HUES6 (cell line): ENCODE results near the gene ZRANB1.

Experiments
- H3K27ac ChIP-seq: 2 replicates; pipeline ENCODE4 v1.7.0; 2013; ENCODE audit warnings: low read depth, mild to moderate bottlenecking, low read length, inconsistent platforms
- H3K27me3 ChIP-seq: 2 replicates; pipeline ENCODE4 v1.6.1; 2013; ENCODE audit warnings: low read length; ENCODE audit not compliant: control insufficient read depth, insufficient read depth
- H3K36me3 ChIP-seq: 2 replicates; pipeline ENCODE4 v1.6.1; 2013; ENCODE audit warnings: low read length; ENCODE audit not compliant: control insufficient read depth, insufficient read depth
- H3K4me1 ChIP-seq: 2 replicates; pipeline ENCODE4 v1.6.1; 2013; ENCODE audit warnings: low read length; ENCODE audit not compliant: control insufficient read depth, insufficient read depth
- H3K4me3 ChIP-seq: 2 replicates; pipeline ENCODE4 v1.5.1; 2013; ENCODE audit warnings: low read depth, low read length
- H3K9ac ChIP-seq: one replicate; pipeline ENCODE4 v1.6.1; 2013; ENCODE audit warnings: mild to moderate bottlenecking, low read length
- H3K9me3 ChIP-seq: 2 replicates; pipeline ENCODE4 v1.6.1; 2013; ENCODE audit warnings: low read depth, low read length; ENCODE audit not compliant: control insufficient read depth, insufficient read depth

The ZRANB1 gene

GRCh38 chr10:125007436-125007835 lies 65.5 kb downstream of the ZRANB1 start:
- Histone ChIP-seq H3K36me3 (peaks cover 63% of the 10 kb centered on the region), H3K27me3 (no peaks in the 10 kb centered on the region), H3K4me1 (peaks cover 12% of the 10 kb centered on the region; the same call in 1 of the 2 replicates), H3K4me3 (no peak overlapping the region), H3K9me3 (no peaks in the 10 kb centered on the region), H3K9ac (no peak overlapping the region), H3K27ac (no peak overlapping the region)

GRCh38 chr10:125008689-125009638 lies 67.0 kb downstream of the ZRANB1 start:
- Histone ChIP-seq H3K27ac (no peak overlapping the region), H3K9ac (no peak overlapping the region), H3K4me1 (peaks cover 15% of the 10 kb centered on the region; the same call in 1 of the 2 replicates), H3K9me3 (no peaks in the 10 kb centered on the region), H3K27me3 (no peaks in the 10 kb centered on the region), H3K36me3 (peaks cover 56% of the 10 kb centered on the region), H3K4me3 (no peak overlapping the region)

- no peaks in the 10 kb centered on the region for H3K27me3 ChIP-seq
- peaks cover 55% of the 10 kb centered on the region for H3K36me3 ChIP-seq
- H3K27ac ChIP-seq: no peak overlapping the region
These were observed 67.8 kb downstream of the ZRANB1 start for GRCh38 chr10:125009661-125010161.

GRCh38 chr10:125010362-125010761 lies 68.4 kb downstream of the ZRANB1 start:
- no peak overlapping the region for H3K27ac ChIP-seq
- H3K27me3 ChIP-seq: no peaks in the 10 kb centered on the region

More at GRCh38 chr10:125009661-125010161, 67.8 kb downstream of the ZRANB1 start:
- Histone ChIP-seq H3K9me3 (no peaks in the 10 kb centered on the region), H3K9ac (no peak overlapping the region), H3K4me3 (no peak overlapping the region), H3K4me1 (peaks cover 15% of the 10 kb centered on the region; the same call in 1 of the 2 replicates)

GRCh38 chr10:125011171-125011925 lies 69.4 kb downstream of the ZRANB1 start:
- Histone ChIP-seq H3K27ac (no peak overlapping the region), H3K4me3 (no peak overlapping the region), H3K27me3 (no peaks in the 10 kb centered on the region)

More at GRCh38 chr10:125010362-125010761, 68.4 kb downstream of the ZRANB1 start:
- Histone ChIP-seq H3K4me1 (peaks cover 15% of the 10 kb centered on the region; the same call in 1 of the 2 replicates), H3K4me3 (no peak overlapping the region), H3K36me3 (peaks cover 54% of the 10 kb centered on the region), H3K9ac (no peak overlapping the region), H3K9me3 (no peaks in the 10 kb centered on the region)

GRCh38 chr10:125011926-125012705 lies 70.2 kb downstream of the ZRANB1 start:
- H3K4me3 ChIP-seq: no peak overlapping the region
- no peaks in the 10 kb centered on the region for H3K27me3 ChIP-seq
- no peak overlapping the region for H3K9ac ChIP-seq
- no peaks in the 10 kb centered on the region for H3K9me3 ChIP-seq
- peaks cover 15% of the 10 kb centered on the region; the same call in 1 of the 2 replicates for H3K4me1 ChIP-seq
- H3K36me3 ChIP-seq: peaks cover 46% of the 10 kb centered on the region
- no peak overlapping the region for H3K27ac ChIP-seq

More at GRCh38 chr10:125011171-125011925, 69.4 kb downstream of the ZRANB1 start:
- Histone ChIP-seq H3K9me3 (no peaks in the 10 kb centered on the region), H3K4me1 (peaks cover 15% of the 10 kb centered on the region; the same call in 1 of the 2 replicates), H3K36me3 (peaks cover 48% of the 10 kb centered on the region), H3K9ac (no peak overlapping the region)

GRCh38 chr10:125012851-125013528 lies 71.1 kb downstream of the ZRANB1 start:
- H3K27ac ChIP-seq: no peak overlapping the region
- no peak overlapping the region for H3K4me3 ChIP-seq
- H3K9ac ChIP-seq: no peak overlapping the region
- peaks cover 50% of the 10 kb centered on the region for H3K36me3 ChIP-seq
- H3K9me3 ChIP-seq: no peaks in the 10 kb centered on the region
- peaks cover 15% of the 10 kb centered on the region; the same call in 1 of the 2 replicates for H3K4me1 ChIP-seq
- H3K27me3 ChIP-seq: no peaks in the 10 kb centered on the region

GRCh38 chr10:125013529-125013872 lies 71.6 kb downstream of the ZRANB1 start:
- H3K4me3 ChIP-seq: no peak overlapping the region
- H3K36me3 ChIP-seq: peaks cover 47% of the 10 kb centered on the region
- H3K4me1 ChIP-seq: peaks cover 15% of the 10 kb centered on the region; the same call in 1 of the 2 replicates
- H3K27me3 ChIP-seq: no peaks in the 10 kb centered on the region
- H3K9me3 ChIP-seq: no peaks in the 10 kb centered on the region
- H3K9ac ChIP-seq: no peak overlapping the region
- H3K27ac ChIP-seq: no peak overlapping the region

- Histone ChIP-seq H3K27me3 (no peaks in the 10 kb centered on the region), H3K4me3 (no peak overlapping the region), H3K36me3 (peaks cover 49% of the 10 kb centered on the region), H3K9ac (no peak overlapping the region), H3K4me1 (peaks cover 11% of the 10 kb centered on the region; the same call in 1 of the 2 replicates), H3K9me3 (no peaks in the 10 kb centered on the region), H3K27ac (no peak overlapping the region)
These were observed 72.3 kb downstream of the ZRANB1 start for GRCh38 chr10:125014086-125014830.
